Activated CD4-positive, alpha-beta T cell treated with anti-CD3 and anti-CD28 coated beads, Interleukin-10, Interleukin-2, amounts not matched to agents 100 ng/mL and 50 ng/mL, durations not matched to agents 16 hours and 8 hours (primary cell): ENCODE results near the gene PHACTR2.
"Not testable (repeated sequence)": the region's sequence is repeated elsewhere in the genome, so short reads cannot be mapped to it uniquely, and the experiment has no call there.

Experiments
- DNase-seq: peaks from one replicate; pipeline ENCODE4 v3.0.0-alpha.2; 2020

The PHACTR2 gene

GRCh38 chr6:143699430-143699825 is 21.7 kb downstream of the PHACTR2 start:
- no peak for DNase-seq

GRCh38 chr6:143700684-143701348 is 23.1 kb downstream of the PHACTR2 start:
- no peak for DNase-seq

GRCh38 chr6:143701349-143702234 is 23.8 kb downstream of the PHACTR2 start:
- no peak for DNase-seq

DNA sequence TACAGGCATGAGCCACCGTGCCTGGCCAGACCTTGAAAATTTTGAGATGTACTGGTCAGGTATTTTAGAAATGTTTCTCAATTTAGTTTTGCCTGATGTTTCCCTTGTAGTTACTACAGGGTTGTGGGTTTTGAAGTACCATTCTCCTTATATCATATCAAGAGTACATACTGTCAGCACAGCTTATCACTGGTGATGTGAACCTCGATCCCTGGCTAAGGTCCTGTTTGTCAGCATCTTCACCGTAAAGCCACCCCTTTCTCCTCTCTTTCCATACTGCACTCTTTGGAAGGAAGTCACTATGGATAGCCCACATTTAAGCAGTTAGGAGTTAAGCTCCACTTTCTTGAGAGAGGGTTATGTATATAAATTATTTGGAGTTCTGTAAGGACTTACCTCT is 27.8 kb downstream of the PHACTR2 start:
- DNase-seq = no peak

GRCh38 chr6:143707697-143708096 is 29.9 kb downstream of the PHACTR2 start:
- no peak for DNase-seq

DNA sequence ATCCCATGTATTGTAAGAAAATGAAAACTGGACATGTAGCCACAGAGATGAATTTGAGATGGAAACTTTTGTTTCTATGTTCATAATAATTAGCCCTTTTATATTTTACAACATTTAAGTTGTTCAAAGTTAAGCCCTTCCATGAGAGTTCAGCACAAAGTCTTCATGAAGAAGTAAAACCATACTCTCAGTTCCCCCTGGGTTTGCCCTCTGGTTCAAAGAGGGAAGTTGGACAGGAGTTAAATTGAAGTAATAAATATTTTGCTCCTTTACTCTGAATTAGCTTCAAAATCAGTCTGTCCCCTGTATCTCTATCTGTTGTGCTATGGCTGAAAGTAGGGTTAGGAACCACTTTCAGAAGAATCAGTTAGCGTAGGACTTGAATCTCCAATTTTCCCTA is 31.1 kb downstream of the PHACTR2 start:
- no peak for DNase-seq

- DNase-seq = no peak
Measured at GRCh38 chr6:143711714-143712113, 33.9 kb downstream of the PHACTR2 start.

GRCh38 chr6:143718472-143718871 is 40.7 kb downstream of the PHACTR2 start:
- DNase-seq = no peak

DNA sequence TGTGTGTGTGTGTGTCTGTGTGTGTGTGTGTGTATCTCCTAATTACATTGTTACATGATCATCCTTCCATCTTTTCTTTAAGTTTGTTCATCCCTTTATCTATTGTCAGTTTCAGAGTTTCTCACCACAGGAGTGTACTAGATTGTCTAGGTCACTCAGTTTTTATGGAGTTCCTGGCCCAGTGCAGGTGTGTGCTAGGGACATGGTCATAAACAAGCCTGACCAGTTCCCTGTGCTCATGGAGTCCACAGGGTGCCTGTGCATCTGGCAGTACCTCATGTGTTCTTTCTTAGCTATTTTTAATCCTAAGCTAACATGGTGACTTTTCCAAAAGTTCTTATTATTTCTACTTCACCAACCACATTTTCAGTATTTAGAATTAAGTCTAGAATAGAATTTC is 43.9 kb downstream of the PHACTR2 start:
- DNase-seq = no peak

DNA sequence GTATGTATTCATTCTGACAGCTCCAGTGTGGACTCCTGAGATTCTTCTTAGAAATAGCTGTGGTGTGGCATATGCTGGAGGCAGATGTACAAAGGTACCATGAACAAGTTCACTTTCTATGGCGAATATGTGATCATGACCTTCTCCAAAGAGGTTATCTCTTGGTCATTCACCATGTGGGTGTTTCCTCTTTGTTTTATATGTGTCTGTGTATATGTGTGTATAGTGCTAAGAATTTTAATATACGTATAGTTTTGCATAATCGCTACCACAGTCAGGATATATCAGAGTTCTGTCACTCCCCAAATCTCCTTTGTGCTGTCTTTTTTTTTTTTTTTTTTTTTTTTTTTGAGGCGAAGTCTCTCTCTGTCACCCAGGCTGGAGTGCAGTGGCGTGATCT is 47.1 kb downstream of the PHACTR2 start:
- no peak for DNase-seq

DNA sequence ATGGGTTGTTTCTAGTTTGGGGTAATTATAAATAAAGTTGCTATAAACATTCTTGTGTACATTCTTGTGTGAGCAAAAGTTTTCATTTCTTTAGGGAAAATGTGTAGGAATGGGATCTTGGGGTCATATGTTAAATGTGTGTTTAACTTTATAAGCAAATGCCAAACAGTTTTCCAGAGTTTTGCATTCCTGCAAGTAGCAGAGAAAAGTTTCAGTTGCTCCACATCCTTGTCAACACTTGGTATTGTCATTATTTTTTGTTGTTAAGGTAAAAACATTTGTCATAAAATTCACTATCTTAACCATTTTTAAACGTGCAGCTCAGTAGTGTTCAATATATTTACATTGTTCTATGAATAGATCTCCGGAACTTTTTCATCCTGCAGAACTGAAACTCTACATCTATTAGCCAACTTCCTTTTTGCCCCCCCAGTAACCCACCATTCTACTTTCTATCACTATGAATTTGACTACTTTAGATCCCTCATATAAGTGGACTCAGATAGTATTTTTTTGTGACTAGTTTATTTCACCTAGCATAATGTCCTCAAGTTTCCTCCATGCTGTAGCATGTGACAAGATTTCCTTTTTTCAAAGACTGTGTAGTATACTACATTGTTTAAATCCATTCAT is 48.4 kb downstream of the PHACTR2 start:
- no peak for DNase-seq

- DNase-seq = no peak
Measured at GRCh38 chr6:143727035-143727434, 49.3 kb downstream of the PHACTR2 start.

DNA sequence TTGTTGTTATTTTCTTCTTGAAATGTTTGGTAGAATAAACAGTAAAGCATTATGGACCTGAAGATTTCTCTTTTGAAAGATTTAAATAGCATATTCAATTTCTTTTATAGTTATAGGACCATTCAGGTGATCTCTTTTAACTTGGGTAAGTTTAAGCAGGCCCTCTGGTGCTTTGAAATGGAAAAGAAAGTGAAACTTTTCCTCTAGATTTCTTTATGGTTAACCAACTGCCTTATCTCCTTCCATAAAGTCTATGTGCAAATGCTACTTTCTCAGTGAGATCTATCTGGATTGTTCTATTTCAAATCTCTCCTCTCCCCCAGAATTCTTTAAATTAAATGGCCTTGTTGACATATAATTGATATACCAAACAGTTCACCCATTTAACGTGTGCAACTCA is 54.0 kb downstream of the PHACTR2 start:
- no peak for DNase-seq

- no peak for DNase-seq
Measured at GRCh38 chr6:143732536-143732935, 54.8 kb downstream of the PHACTR2 start.

DNA sequence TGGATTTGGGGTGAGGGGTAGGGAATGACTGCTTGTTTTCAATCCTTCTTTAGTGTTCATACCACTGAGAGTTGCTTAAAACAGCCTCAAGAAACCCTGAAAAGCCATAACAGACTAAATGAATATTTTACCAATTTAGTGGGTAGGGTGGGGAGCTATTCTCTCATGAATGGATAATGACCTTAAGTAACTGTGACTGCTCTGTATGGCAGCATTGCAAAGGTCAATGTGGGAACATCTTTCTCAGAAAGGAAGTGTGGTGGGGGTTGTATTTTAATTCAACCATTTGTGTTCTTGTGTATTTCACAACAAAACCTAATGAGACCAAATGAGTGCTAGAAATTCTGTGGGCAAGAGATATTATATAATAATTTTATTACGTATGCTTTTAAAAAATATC is 55.7 kb downstream of the PHACTR2 start:
- no peak for DNase-seq

DNA sequence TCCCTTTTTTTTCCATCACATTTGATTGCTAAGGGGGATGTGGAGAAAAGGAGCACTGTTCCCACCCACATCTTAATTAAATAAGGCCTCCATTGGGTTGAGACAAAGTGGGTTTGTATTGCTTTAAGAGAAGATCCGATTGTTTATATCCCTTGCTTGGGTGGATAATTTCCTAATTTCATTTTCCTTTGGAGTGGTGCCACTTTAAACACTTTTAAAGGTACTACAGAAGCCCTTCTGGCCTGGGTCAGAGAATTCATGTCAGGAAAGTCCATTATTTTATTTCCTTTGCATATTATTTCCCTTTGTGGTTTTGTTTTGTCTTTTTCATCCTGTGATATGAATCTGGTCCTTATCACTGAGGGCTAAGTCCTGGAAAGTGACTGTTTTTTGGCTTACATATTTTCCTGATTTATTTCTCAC is 56.9 kb downstream of the PHACTR2 start:
- DNase-seq = no peak

GRCh38 chr6:143738072-143738690 is 60.4 kb downstream of the PHACTR2 start:
- not testable (repeated sequence) for DNase-seq

DNA sequence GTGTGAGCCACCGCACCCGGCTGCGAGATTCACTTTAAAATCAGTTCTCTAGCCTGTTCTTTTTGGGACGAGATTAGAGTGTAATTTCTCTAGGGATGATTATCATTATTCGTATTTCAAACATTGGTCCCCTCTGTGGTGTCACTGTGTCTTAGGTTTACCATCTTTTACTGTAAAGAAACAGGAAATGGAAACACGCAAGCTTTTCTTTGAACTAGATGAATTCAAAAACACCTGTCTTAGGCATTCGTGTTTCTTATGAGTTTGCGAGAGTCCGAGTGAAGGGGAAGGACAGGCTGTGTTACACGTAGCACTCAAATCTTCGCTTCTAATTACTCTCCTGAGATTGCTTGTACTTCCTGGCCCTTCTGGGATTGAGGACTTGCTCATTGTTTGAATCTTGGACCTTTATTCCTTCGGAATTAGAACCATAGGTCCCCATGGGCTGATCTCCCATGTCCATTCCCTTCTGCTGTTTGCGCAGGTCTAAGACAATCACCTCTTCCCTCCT is 61.6 kb downstream of the PHACTR2 start:
- no peak for DNase-seq

DNA sequence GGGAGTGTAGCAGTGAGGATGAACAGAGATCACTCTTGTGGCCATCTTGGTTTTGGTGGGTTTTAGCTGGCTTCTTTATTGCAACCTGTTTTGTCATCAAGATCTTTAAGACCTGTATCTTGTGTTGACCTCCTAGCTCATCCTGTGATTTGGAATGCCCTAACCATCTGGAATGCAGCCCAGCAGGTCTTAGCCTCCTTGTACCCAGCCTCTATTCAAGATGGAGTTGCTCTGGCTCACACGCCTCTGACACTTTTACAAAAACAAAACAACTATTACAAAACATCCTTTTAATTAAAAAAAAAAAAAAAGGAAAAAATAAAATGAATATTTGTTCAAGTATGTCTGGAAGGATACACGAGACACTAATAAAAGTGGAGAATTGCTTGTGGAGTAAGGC is 62.4 kb downstream of the PHACTR2 start:
- DNase-seq = no peak

DNA sequence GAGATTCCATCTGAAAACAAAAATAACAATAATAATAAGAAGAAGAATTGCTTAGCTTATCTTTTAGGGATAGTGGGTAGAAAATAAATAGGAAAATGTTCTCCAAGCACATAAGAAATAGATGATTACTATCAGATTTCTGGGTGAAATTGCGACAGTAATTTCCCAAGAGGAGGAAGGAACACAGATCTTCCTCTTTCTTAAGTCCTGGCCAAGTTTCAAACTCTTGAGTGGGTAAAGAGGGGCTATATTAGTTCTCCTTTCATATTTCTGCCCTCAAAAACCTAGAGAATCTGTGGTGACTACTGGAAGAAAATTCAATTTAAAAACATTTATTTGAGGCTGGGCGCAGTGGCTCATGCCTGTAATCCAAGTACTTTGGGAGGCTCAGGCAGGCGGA is 63.7 kb downstream of the PHACTR2 start:
- no peak for DNase-seq

DNA sequence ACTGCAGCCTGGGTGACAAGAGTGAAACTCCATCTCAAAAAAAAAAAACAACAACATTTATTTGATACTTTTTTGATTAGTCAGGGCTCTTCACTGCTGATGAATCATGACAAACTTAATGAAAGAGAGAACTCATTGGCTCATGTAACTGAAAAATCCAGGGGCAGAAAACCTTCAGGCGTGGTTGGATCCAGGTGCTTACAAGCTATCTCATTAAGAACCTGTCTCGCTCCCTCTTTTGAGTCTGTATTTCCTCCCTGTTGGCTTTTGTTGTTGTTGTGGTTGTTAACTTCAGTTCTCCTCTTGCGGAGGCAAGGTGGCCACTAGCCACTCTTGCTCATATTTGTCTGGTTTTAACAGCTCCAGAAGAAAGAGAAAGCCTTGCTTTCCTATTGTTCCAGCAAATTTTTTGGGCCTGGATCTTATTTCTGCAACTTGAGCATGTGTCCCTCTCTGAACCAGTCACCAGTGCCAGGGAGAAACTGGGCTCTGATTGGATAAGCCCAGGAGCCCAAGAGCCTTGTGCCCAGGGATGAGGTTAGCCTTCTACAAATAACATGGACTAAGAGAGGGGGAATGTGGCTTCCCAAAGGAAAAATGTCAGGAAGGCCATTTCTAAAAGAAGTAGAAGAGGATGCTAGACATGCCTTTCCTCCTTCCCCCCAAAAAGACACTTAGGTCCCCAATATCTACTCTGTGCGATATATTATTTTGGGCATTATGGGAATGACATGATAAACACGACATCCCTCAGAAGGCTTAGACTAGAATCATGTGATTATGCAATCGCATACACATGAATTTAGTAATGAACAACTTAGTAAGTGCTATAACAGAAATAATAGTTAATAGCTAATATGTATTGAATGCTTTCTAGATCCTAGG is 64.5 kb downstream of the PHACTR2 start:
- DNase-seq = no peak

DNA sequence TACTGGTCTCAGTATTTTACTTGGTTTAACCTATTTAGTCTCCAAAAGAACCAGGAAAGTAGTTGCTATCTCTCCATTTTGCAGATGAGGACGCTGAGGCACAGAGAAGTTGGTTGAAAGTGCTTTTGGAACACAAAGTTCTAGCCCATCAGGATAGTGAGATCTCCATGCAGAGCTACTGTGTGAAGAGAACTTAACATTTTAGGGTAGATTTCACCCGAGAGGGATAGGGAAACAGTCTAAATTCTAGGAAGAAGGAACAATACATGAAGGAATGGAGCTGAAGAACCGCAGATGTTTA is 65.1 kb downstream of the PHACTR2 start:
- no peak for DNase-seq
